Measurements from ENCODE around the gene LRBA.

GRCh38 chr4:150949342-150949741, 65.7 kb downstream of the LRBA start:
- TF ChIP-seq TAF1 (IDR thresholded peaks at IDR 0.05; ENCODE audit: low read depth, low read length) (no peak), PAX5 (IDR thresholded peaks at IDR 0.05; ENCODE audit: insufficient read depth, low read length, severe bottlenecking) (no peak), POLR2A (IDR thresholded peaks at IDR 0.05; ENCODE audit: low read depth, low read length) (no peak), POLR2AphosphoS5 (IDR thresholded peaks at IDR 0.05; ENCODE audit: low read depth, low read length) (no peak), SPI1 (IDR thresholded peaks at IDR 0.05; ENCODE audit: low read depth, low read length) (no peak)

Measured in GM12891 (cell line).